PC-9 (cell line): Measurements from ENCODE around the gene MTG1. TPM values are rescaled to one million over a fixed set of nuclear protein-coding genes. Genes with fewer than 3 reads are reported as not detected.
"Not testable (repeated sequence)": the region's sequence is repeated elsewhere in the genome, so short reads cannot be mapped to it uniquely, and the experiment has no call there.

Experiments
- BruUV-seq: library from RNA; stranded (reverse); fragments of 400-500 nt; replicated peaks from 2 replicates; lab custom pipeline; 2021; lab: Mats Ljungman, UMichigan
- CTCF ChIA-PET: fragments of 300-600 bp; sonication (Branson Sonifier 250); formaldehyde crosslinking; loops from one replicate; lab custom pipeline; 2022; ENCODE audit warnings: antibody characterized with exemption; lab: Charles Lee
- POLR2A ChIA-PET: fragments of 300-600 bp; sonication (Branson Sonifier 250); formaldehyde crosslinking; loops from one replicate; lab custom pipeline; 2022; ENCODE audit warnings: antibody characterized with exemption; ENCODE audit not compliant: unreplicated experiment; lab: Charles Lee
- DNase-seq, 2 experiments: peaks; one replicate each; pipeline versions ENCODE4 v3.0.0 to v3.0.0-alpha.2; 2015 to 2022; ENCODE audit warnings: mixed read lengths in 1 of 2
- H2AFZ ChIP-seq: fragments of 200-600 bp; sonication (generic); 2 replicates; pipeline ENCODE4 v1.8.1; 2017; ENCODE audit warnings: antibody characterized with exemption
- H3F3A ChIP-seq: fragments of 200-600 bp; sonication (generic); 2 replicates; pipeline ENCODE4 v1.8.1; 2017; ENCODE audit warnings: antibody characterized with exemption, mild to moderate bottlenecking, low read depth; ENCODE audit not compliant: insufficient read depth
- H3K27ac ChIP-seq: fragments of 200-600 bp; sonication (generic); 2 replicates; pipeline ENCODE4 v1.6.1; 2016; ENCODE audit warnings: mixed run types
- H3K27me3 ChIP-seq: fragments of 200-600 bp; sonication (generic); 2 replicates; pipeline ENCODE4 v1.6.1; 2016; ENCODE audit warnings: low read depth, mixed run types; ENCODE audit not compliant: insufficient read depth
- H3K36me3 ChIP-seq: fragments of 200-600 bp; sonication (generic); 2 replicates; pipeline ENCODE4 v1.6.1; 2016; ENCODE audit warnings: low read depth, mixed run types
- H3K4me1 ChIP-seq: fragments of 200-600 bp; sonication (generic); replicated peaks from 2 replicates; pipeline ENCODE4 v1.6.1; 2016; ENCODE audit warnings: mixed run types; ENCODE audit not compliant: insufficient read depth
- H3K4me2 ChIP-seq: fragments of 200-600 bp; sonication (generic); 2 replicates; pipeline ENCODE4 v1.6.1; 2017; ENCODE audit warnings: mixed run types
- H3K4me3 ChIP-seq: fragments of 200-600 bp; sonication (generic); 2 replicates; pipeline ENCODE4 v1.6.1; 2016; ENCODE audit warnings: mixed run types
- H3K79me2 ChIP-seq: fragments of 200-600 bp; sonication (generic); 2 replicates; pipeline ENCODE4 v1.6.1; 2017; ENCODE audit warnings: low read depth, mixed run types
- H3K9me2 ChIP-seq: fragments of 200-600 bp; sonication (generic); 2 replicates; pipeline ENCODE4 v1.8.1; 2017; ENCODE audit warnings: mild to moderate bottlenecking; ENCODE audit not compliant: insufficient read depth
- H3K9me3 ChIP-seq: fragments of 200-600 bp; sonication (generic); 2 replicates; pipeline ENCODE4 v1.8.1; 2016; ENCODE audit warnings: low read depth; ENCODE audit not compliant: insufficient read depth
- H4K20me1 ChIP-seq: fragments of 200-600 bp; sonication (generic); 2 replicates; pipeline ENCODE4 v1.8.1; 2017; ENCODE audit not compliant: insufficient read depth
- CTCF ChIP-seq: fragments of 200-600 bp; sonication (generic); conservative IDR thresholded peaks from 2 replicates; pipeline ENCODE4 v1.6.1; 2017; ENCODE audit warnings: mixed run types, antibody characterized with exemption, mild to moderate bottlenecking, moderate library complexity
- EZH2 ChIP-seq: fragments of 200-600 bp; sonication (generic); IDR thresholded peaks from 2 replicates; pipeline ENCODE4 v1.8.0; 2017; ENCODE audit warnings: antibody characterized with exemption, low read depth
- intact Hi-C: fragments of 100-400 bp; cut with micrococcal nuclease; formaldehyde crosslinking; loops from one replicate; pipeline ENCODE4 v1.10.0; 2022; ENCODE audit not compliant: unreplicated experiment
- total RNA-seq: library from RNA; stranded (reverse); gene quantifications from 2 replicates; pipeline ENCODE4 v1.2.3, GENCODE V29; 2021

Gene MTG1
- total RNA-seq, 1 experiment from 2014 or later: 33.0 TPM

GRCh38 chr10:133421336-133422222, 27.6 kb downstream of the MTG1 start:
- Histone ChIP-seq H3K9me3 (no peaks in the 10 kb centered on the region), H4K20me1 (no peaks in the 10 kb centered on the region), H3K9me2 (no peaks in the 10 kb centered on the region), H3K4me2 (no peak overlapping the region), H3K27me3 (no peaks in the 10 kb centered on the region), H2AFZ (no peak overlapping the region), H3K79me2 (no peaks in the 10 kb centered on the region), H3K4me1 (no peaks in the 10 kb centered on the region), H3K4me3 (no peak overlapping the region), H3F3A (no peaks in the 10 kb centered on the region), H3K36me3 (no peaks in the 10 kb centered on the region), H3K27ac (no peak overlapping the region)
- CTCF ChIA-PET: no interaction called here
- BruUV-seq: no TSS peak
- intact Hi-C loops: no loop called here
- no peak for DNase-seq
- no peak for TF ChIP-seq CTCF
- TF ChIP-seq EZH2: no peak
- POLR2A ChIA-PET: no interaction called here

- Histone ChIP-seq H3K27ac (no peak overlapping the region), H3K27me3 (no peaks in the 10 kb centered on the region), H3K79me2 (no peaks in the 10 kb centered on the region), H2AFZ (no peak overlapping the region), H3F3A (no peaks in the 10 kb centered on the region), H3K4me3 (no peak overlapping the region), H4K20me1 (no peaks in the 10 kb centered on the region), H3K9me2 (no peaks in the 10 kb centered on the region), H3K9me3 (no peaks in the 10 kb centered on the region), H3K36me3 (no peaks in the 10 kb centered on the region), H3K4me1 (no peaks in the 10 kb centered on the region), H3K4me2 (no peak overlapping the region)
- no peak for DNase-seq
- ChIA-PET POLR2A (no interaction called here), CTCF (interaction anchor here (0.6 kb wide), 1 partner anchor 376 kb away, joined by 3 read pairs; no protein-coding TSS in a partner anchor)
- no TSS peak for BruUV-seq
- intact Hi-C loops: no loop called here
- TF ChIP-seq CTCF (no peak), EZH2 (no peak)
These were observed 28.4 kb downstream of the MTG1 start for GRCh38 chr10:133422223-133422806.

GRCh38 chr10:133422807-133423771, 29.1 kb downstream of the MTG1 start:
- CTCF ChIA-PET: interaction anchor here (0.6 kb wide), 1 partner anchor 377 kb away, joined by 3 read pairs; no protein-coding TSS in a partner anchor

GRCh38 chr10:133424102-133424501, 30.1 kb downstream of the MTG1 start:
- CTCF ChIA-PET, H3K27me3 ChIP-seq, H3K9me2 ChIP-seq, H3F3A ChIP-seq, H3K4me1 ChIP-seq, H2AFZ ChIP-seq, H3K4me3 ChIP-seq, H3K27ac ChIP-seq, H3K9me3 ChIP-seq, H3K4me2 ChIP-seq, POLR2A ChIA-PET, DNase-seq, H3K36me3 ChIP-seq, intact Hi-C loops, BruUV-seq, H3K79me2 ChIP-seq, H4K20me1 ChIP-seq: not testable (repeated sequence)

More at GRCh38 chr10:133422807-133423771, 29.1 kb downstream of the MTG1 start:
- no peaks in the 10 kb centered on the region for H3F3A ChIP-seq
- no TSS peak for BruUV-seq
- H3K4me3 ChIP-seq: no peak overlapping the region
- H3K4me2 ChIP-seq: no peak overlapping the region
- H2AFZ ChIP-seq: no peak overlapping the region
- no peaks in the 10 kb centered on the region for H3K36me3 ChIP-seq
- H3K9me3 ChIP-seq: no peaks in the 10 kb centered on the region
- H3K79me2 ChIP-seq: no peaks in the 10 kb centered on the region
- intact Hi-C loops: no loop called here
- no peaks in the 10 kb centered on the region for H4K20me1 ChIP-seq
- no peaks in the 10 kb centered on the region for H3K9me2 ChIP-seq
- POLR2A ChIA-PET: no interaction called here
- DNase-seq: no peak
- TF ChIP-seq EZH2 (no peak), CTCF (no peak)
- no peaks in the 10 kb centered on the region for H3K27me3 ChIP-seq
- no peaks in the 10 kb centered on the region for H3K4me1 ChIP-seq
- no peak overlapping the region for H3K27ac ChIP-seq
